A673 (cell line): ENCODE results near the gene TARS2. TPM values are rescaled to one million over a fixed set of nuclear protein-coding genes. Genes with fewer than 3 reads are reported as not detected.

ENCODE experiments used
- BruUV-seq: library from RNA; stranded (reverse); fragments of 400-500 nt; replicated peaks from 2 replicates; lab custom pipeline; 2021; lab: Mats Ljungman, UMichigan
- CTCF ChIA-PET: fragments of 300-600 bp; sonication (Branson Sonifier 250); formaldehyde crosslinking; loops from one replicate; lab custom pipeline; 2022; ENCODE audit warnings: antibody characterized with exemption; lab: Charles Lee
- POLR2A ChIA-PET: fragments of 300-600 bp; sonication (Branson Sonifier 250); formaldehyde crosslinking; loops from one replicate; lab custom pipeline; 2022; ENCODE audit warnings: antibody characterized with exemption; ENCODE audit not compliant: low non-redundant PET; lab: Charles Lee
- DNase-seq: peaks from one replicate; pipeline ENCODE4 v3.0.0-alpha.2; 2015; ENCODE audit warnings: low spot score
- H3K27ac ChIP-seq: fragments of 200-600 bp; sonication (generic); 2 replicates; pipeline ENCODE4 v1.5.1; 2016; ENCODE audit warnings: mixed run types, low read depth, mild to moderate bottlenecking, mixed read lengths, antibody characterized with exemption, low read length; ENCODE audit not compliant: poor library complexity, severe bottlenecking
- H3K27me3 ChIP-seq: fragments of 200-600 bp; sonication (generic); replicated peaks from 2 replicates; pipeline ENCODE4 v1.6.1; 2017; ENCODE audit warnings: mixed run types, low read depth, mild to moderate bottlenecking, mixed read lengths, antibody characterized with exemption, low read length; ENCODE audit not compliant: insufficient read depth, poor library complexity
- H3K36me3 ChIP-seq: fragments of 200-600 bp; sonication (generic); 2 replicates; pipeline ENCODE4 v1.6.1; 2016; ENCODE audit warnings: mixed run types, mild to moderate bottlenecking, mixed read lengths, antibody characterized with exemption, low read length; ENCODE audit not compliant: insufficient read depth, poor library complexity, severe bottlenecking
- H3K4me1 ChIP-seq: fragments of 200-600 bp; sonication (generic); 2 replicates; pipeline ENCODE4 v1.6.1; 2017; ENCODE audit warnings: mixed run types, mild to moderate bottlenecking, mixed read lengths, antibody characterized with exemption, low read length; ENCODE audit not compliant: insufficient read depth, poor library complexity, severe bottlenecking
- H3K4me3 ChIP-seq: fragments of 200-600 bp; sonication (generic); 2 replicates; pipeline ENCODE4 v1.5.1; 2016; ENCODE audit warnings: low read depth, mixed run types, mild to moderate bottlenecking, mixed read lengths, low read length; ENCODE audit not compliant: poor library complexity, severe bottlenecking
- H3K9me3 ChIP-seq: fragments of 200-600 bp; sonication (generic); 2 replicates; pipeline ENCODE4 v1.6.1; 2016; ENCODE audit warnings: mixed run types, low read depth, mild to moderate bottlenecking, mixed read lengths, antibody characterized with exemption, low read length; ENCODE audit not compliant: poor library complexity, severe bottlenecking
- EZH2 ChIP-seq: fragments of 200-600 bp; sonication (generic); IDR thresholded peaks from 2 replicates; pipeline ENCODE4 v1.6.1; 2017; ENCODE audit warnings: borderline replicate concordance, low read depth, mild to moderate bottlenecking, mixed read lengths, antibody characterized with exemption, low read length; ENCODE audit not compliant: poor library complexity, severe bottlenecking
- intact Hi-C: fragments of 100-400 bp; cut with micrococcal nuclease; formaldehyde crosslinking; loops from one replicate; pipeline ENCODE4 v1.10.0; 2022; ENCODE audit not compliant: unreplicated experiment
- total RNA-seq: library from RNA; stranded (reverse); gene quantifications from 2 replicates; pipeline ENCODE4 v1.2.3, GENCODE V29; 2021
- TF ChIP-seq, protein P1 (sequence below): fragments of 300-800, 200-600 bp; sonication (generic); conservative IDR thresholded peaks from 2 replicates; pipeline ENCODE4 v1.5.1; 2017; ENCODE audit warnings: low read depth, mild to moderate bottlenecking, antibody characterized with exemption, low read length, moderate library complexity, mixed read lengths

The TARS2 gene
- total RNA-seq, 1 experiment from 2014 or later = 32.0 TPM

DNA sequence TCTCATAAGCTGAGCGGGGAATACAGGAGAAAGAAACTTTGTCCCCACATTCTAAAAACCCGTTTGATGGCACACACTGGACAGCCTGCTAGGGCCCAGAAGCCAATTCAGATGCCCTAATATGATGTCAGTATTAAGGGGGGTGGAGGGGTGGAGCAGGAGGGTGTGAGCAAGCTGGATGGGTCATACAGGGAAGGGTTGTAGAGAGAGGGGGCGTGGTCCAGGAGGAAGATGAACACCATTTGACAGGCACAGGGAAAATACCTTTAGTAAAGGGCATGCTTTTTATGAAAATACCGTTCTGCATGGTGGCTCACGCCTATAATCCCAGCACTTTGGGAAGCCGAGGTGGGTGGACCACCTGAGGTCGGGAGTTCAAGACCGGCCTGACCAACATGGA, 6.0 kb downstream of the TARS2 start:
- CTCF ChIA-PET = no interaction called here
- POLR2A ChIA-PET = no interaction called here
- intact Hi-C loops = no loop called here
- Histone ChIP-seq H3K27ac (no peak overlapping the region), H3K9me3 (no peaks in the 10 kb centered on the region), H3K4me1 (peaks cover 2% of the 10 kb centered on the region), H3K4me3 (no peak overlapping the region), H3K27me3 (no peaks in the 10 kb centered on the region), H3K36me3 (peaks cover 24% of the 10 kb centered on the region)
- TF ChIP-seq, protein P1, sequence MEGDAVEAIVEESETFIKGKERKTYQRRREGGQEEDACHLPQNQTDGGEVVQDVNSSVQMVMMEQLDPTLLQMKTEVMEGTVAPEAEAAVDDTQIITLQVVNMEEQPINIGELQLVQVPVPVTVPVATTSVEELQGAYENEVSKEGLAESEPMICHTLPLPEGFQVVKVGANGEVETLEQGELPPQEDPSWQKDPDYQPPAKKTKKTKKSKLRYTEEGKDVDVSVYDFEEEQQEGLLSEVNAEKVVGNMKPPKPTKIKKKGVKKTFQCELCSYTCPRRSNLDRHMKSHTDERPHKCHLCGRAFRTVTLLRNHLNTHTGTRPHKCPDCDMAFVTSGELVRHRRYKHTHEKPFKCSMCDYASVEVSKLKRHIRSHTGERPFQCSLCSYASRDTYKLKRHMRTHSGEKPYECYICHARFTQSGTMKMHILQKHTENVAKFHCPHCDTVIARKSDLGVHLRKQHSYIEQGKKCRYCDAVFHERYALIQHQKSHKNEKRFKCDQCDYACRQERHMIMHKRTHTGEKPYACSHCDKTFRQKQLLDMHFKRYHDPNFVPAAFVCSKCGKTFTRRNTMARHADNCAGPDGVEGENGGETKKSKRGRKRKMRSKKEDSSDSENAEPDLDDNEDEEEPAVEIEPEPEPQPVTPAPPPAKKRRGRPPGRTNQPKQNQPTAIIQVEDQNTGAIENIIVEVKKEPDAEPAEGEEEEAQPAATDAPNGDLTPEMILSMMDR = no peak
- TF ChIP-seq EZH2 = no peak
- BruUV-seq = no TSS peak
- no peak for DNase-seq

DNA sequence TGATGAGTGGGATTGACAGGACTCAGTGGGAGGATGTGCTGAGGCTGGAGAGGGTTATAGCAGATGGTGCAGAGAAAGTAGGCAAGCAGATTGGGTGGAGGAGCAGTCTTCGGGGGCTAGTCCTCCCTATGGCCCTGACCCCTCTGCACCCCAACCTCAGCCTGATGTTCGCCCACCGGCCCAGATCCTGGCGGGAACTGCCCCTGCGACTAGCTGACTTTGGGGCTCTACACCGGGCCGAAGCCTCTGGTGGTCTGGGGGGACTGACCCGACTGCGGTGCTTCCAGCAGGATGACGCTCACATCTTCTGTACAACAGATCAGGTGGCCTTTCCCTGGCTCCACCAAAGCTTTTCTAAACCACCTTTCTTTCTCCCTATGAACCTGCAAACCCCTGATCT, 11.1 kb downstream of the TARS2 start:
- TF ChIP-seq, protein P1 = no peak
- TF ChIP-seq EZH2 = no peak
- intact Hi-C loops = no loop called here
- Histone ChIP-seq H3K27ac (no peak overlapping the region), H3K4me1 (no peaks in the 10 kb centered on the region), H3K36me3 (peaks cover 3% of the 10 kb centered on the region), H3K27me3 (no peaks in the 10 kb centered on the region), H3K4me3 (no peak overlapping the region), H3K9me3 (no peaks in the 10 kb centered on the region)
- no peak for DNase-seq
- ChIA-PET CTCF (no interaction called here), POLR2A (interaction anchor here (0.6 kb wide), 1 partner anchor 411 kb away, joined by 9 read pairs; no protein-coding TSS in a partner anchor)
- no TSS peak for BruUV-seq

DNA sequence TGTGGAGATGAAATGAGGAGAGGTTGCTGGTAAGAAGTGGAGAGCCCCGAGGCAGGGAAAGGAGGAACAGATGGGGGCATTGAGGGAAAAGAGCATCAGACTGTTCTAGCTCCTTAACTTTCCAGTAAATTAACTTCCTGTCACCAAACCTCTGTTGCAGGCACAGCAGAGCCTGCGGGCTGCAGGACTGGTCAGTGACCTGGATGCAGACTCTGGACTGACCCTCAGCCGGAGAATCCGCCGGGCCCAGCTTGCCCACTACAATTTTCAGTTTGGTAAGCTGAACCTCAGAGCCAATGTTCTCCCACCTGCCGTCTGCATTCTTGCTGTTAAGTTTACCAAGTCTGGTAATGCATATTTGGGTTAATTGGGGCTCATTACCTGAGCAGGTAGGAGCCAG, 18.2 kb downstream of the TARS2 start:
- TF ChIP-seq, protein P1 = no peak
- no peak for TF ChIP-seq EZH2
- ChIA-PET POLR2A (no interaction called here), CTCF (no interaction called here)
- peaks cover 12% of the 10 kb centered on the region for H3K36me3 ChIP-seq
- BruUV-seq = no TSS peak
- peaks cover 15% of the 10 kb centered on the region for H3K4me1 ChIP-seq
- no peaks in the 10 kb centered on the region for H3K27me3 ChIP-seq
- H3K4me3 ChIP-seq = no peak overlapping the region
- H3K9me3 ChIP-seq = no peaks in the 10 kb centered on the region
- intact Hi-C loops = no loop called here
- H3K27ac ChIP-seq = no peak overlapping the region
- no peak for DNase-seq
